ENCODE results near the gene PRKCQ. TPM values are rescaled to one million over a fixed set of nuclear protein-coding genes. Genes with fewer than 3 reads are reported as not detected.

The PRKCQ gene
- total RNA-seq, 4 donors from 2014 or later, result 1.4 to 2.8 TPM; not detected in 2

GRCh38 chr10:6394084-6394483, 186.0 kb downstream of the PRKCQ start:
- Histone ChIP-seq H3K4me1 (no peaks in the 10 kb centered on the region), H3K27ac (no peak overlapping the region), H3K9me3 (no peaks in the 10 kb centered on the region), H3K36me3 (no peaks in the 10 kb centered on the region), H3K4me3 (no peak overlapping the region), H3K27me3 (no peaks in the 10 kb centered on the region)
- no peak for DNase-seq
- intact Hi-C loops (cut with DNase I; ENCODE audit: low total_unique reads), result no loop called here
- TF ChIP-seq POLR2A (IDR thresholded peaks at IDR 0.05), result no peak
- TF ChIP-seq CTCF (IDR thresholded peaks at IDR 0.05), result no peak

GRCh38 chr10:6393168-6393567, 186.9 kb downstream of the PRKCQ start:
- no peaks in the 10 kb centered on the region for H3K27me3 ChIP-seq
- H3K9me3 ChIP-seq, result no peaks in the 10 kb centered on the region
- no peak for DNase-seq
- TF ChIP-seq CTCF (IDR thresholded peaks at IDR 0.05) (no peak), POLR2A (IDR thresholded peaks at IDR 0.05) (no peak)
- H3K4me1 ChIP-seq, result no peaks in the 10 kb centered on the region
- H3K27ac ChIP-seq, result no peak overlapping the region
- intact Hi-C loops (cut with DNase I; ENCODE audit: low total_unique reads), result no loop called here
- H3K4me3 ChIP-seq, result no peak overlapping the region
- no peaks in the 10 kb centered on the region for H3K36me3 ChIP-seq

- no peak for DNase-seq
- Histone ChIP-seq H3K27me3 (no peaks in the 10 kb centered on the region), H3K27ac (no peak overlapping the region), H3K4me3 (no peak overlapping the region), H3K9me3 (no peaks in the 10 kb centered on the region), H3K36me3 (no peaks in the 10 kb centered on the region), H3K4me1 (no peaks in the 10 kb centered on the region)
- intact Hi-C loops (cut with DNase I; ENCODE audit: low total_unique reads), result no loop called here
- TF ChIP-seq POLR2A (IDR thresholded peaks at IDR 0.05) (no peak), CTCF (IDR thresholded peaks at IDR 0.05) (no peak)
Measured at GRCh38 chr10:6390213-6390845, 189.7 kb downstream of the PRKCQ start.

- Histone ChIP-seq H3K27ac (no peak overlapping the region), H3K4me1 (no peaks in the 10 kb centered on the region), H3K4me3 (no peak overlapping the region), H3K9me3 (no peaks in the 10 kb centered on the region), H3K27me3 (no peaks in the 10 kb centered on the region), H3K36me3 (no peaks in the 10 kb centered on the region)
- no peak for DNase-seq
- intact Hi-C loops (cut with DNase I; ENCODE audit: low total_unique reads), result no loop called here
- TF ChIP-seq CTCF (IDR thresholded peaks at IDR 0.05), result no peak
- TF ChIP-seq POLR2A (IDR thresholded peaks at IDR 0.05), result no peak
Measured at GRCh38 chr10:6388261-6388893, 191.7 kb downstream of the PRKCQ start.

- intact Hi-C loops (cut with DNase I; ENCODE audit: low total_unique reads), result no loop called here
- no peak for DNase-seq
- Histone ChIP-seq H3K4me1 (no peaks in the 10 kb centered on the region), H3K27me3 (no peaks in the 10 kb centered on the region), H3K36me3 (no peaks in the 10 kb centered on the region), H3K4me3 (no peak overlapping the region), H3K9me3 (no peaks in the 10 kb centered on the region), H3K27ac (no peak overlapping the region)
- TF ChIP-seq CTCF (IDR thresholded peaks at IDR 0.05), result no peak
- TF ChIP-seq POLR2A (IDR thresholded peaks at IDR 0.05), result no peak
Measured at GRCh38 chr10:6386960-6387359, 193.1 kb downstream of the PRKCQ start.

Data from uterus (tissue), 4 donors.